Heart left ventricle (tissue), 13 donors: ENCODE data around the gene CCDC167.

Experiments
- CTCF ChIP-seq, 12 donors: fragments of 200-600 bp; sonication (generic) in 4 of 12; IDR thresholded peaks; one replicate each; pipeline versions ENCODE4 v1.5.0 to v1.8.0; 2018 to 2022; ENCODE audit warnings: antibody characterized with exemption in 12 of 12, mild to moderate bottlenecking in 5 of 12
- POLR2A ChIP-seq, 2 donors: fragments of 450-650 bp; IDR thresholded peaks; one replicate each; pipeline ENCODE4 v1.6.1; 2017; ENCODE audit warnings: antibody characterized with exemption in 2 of 2, mild to moderate bottlenecking in 2 of 2, moderate library complexity in 2 of 2
- donor health status: ischemic (EF 13 %, LVEDD 7.1; RV severe dilation, severe dysfunction).
- donor health status: DM: no; HTN: yes; CAD: no.
- donor health status: DM: no; HTN: no; CAD: no.
- donor health status: ischemic (EF 25% LVEDD 6.9; RV normal size, moderate dysfunction).
- donor health status: ischemic (EF 25% LVEDD 5.7; RV mildly dilated, moderate dysfunction).
- donor health status: ischemic (EF 35%, LVEDD 5.7; RV mildly dilated, moderate dysfunction).
- donor health status: nonischemic (EF 11% LVEDD 7.7; RV severe dilation, severe dysfunction).
- donor health status: DM: yes; HTN: yes; CAD: no.
- donor health status: PGD.
- donor health status: ischemic (EF 29% LVEDD 5.4; RV normal size, mild dysfunction).
- donor health status: nonischemic (EF 23%, LVEDD 6.1; RV moderate dilation, normal function).

- TF ChIP-seq CTCF (IDR thresholded peaks at IDR 0.05) = no peak
- no peak for TF ChIP-seq POLR2A (IDR thresholded peaks at IDR 0.05)
Measured at GRCh38 chr6:37493661-37493995, 6.1 kb downstream of the CCDC167 start.
